Panc1 (cell line): ENCODE data around the gene NRP2. TPM values are rescaled to one million over a fixed set of nuclear protein-coding genes. Genes with fewer than 3 reads are reported as not detected.
A peak's percentile ranks its signal among the peaks of the same experiment; 100 is the strongest.

ENCODE experiments used
- ATAC-seq: fragments of 200-7000 bp; cut with Tn5 transposase; 2 replicates; pipeline ENCODE4 v1.9.1; 2020; ENCODE audit warnings: mild to moderate bottlenecking, moderate library complexity
- BruUV-seq: library from RNA; stranded (reverse); fragments of 400-500 nt; replicated peaks from 2 replicates; lab custom pipeline; 2021; lab: Mats Ljungman, UMichigan
- CTCF ChIA-PET: fragments of 300-600 bp; sonication (Branson Sonifier 250); formaldehyde crosslinking; loops from one replicate; lab custom pipeline; 2022; ENCODE audit warnings: antibody characterized with exemption; lab: Charles Lee
- POLR2A ChIA-PET: fragments of 300-600 bp; sonication (Branson Sonifier 250); formaldehyde crosslinking; loops from one replicate; lab custom pipeline; 2022; ENCODE audit warnings: antibody characterized with exemption; lab: Charles Lee
- DNase-seq: peaks from one replicate; pipeline ENCODE4 v3.0.0-alpha.2; 2010; ENCODE audit warnings: low read depth, low spot score
- H3K27ac ChIP-seq: 2 replicates; pipeline ENCODE4 v1.5.1; 2011; ENCODE audit warnings: mild to moderate bottlenecking, low read length, inconsistent platforms
- H3K27me3 ChIP-seq: fragments of 200-500 bp; sonication (Bioruptor generic); 2 replicates; pipeline ENCODE4 v1.6.0; 2014; ENCODE audit warnings: low read length, inconsistent platforms; ENCODE audit not compliant: control insufficient read depth, insufficient read depth
- H3K36me3 ChIP-seq: fragments of 200-500 bp; sonication (Bioruptor generic); 2 replicates; pipeline ENCODE4 v1.5.1; 2014; ENCODE audit warnings: inconsistent platforms, mild to moderate bottlenecking, low read length, moderate library complexity; ENCODE audit not compliant: control insufficient read depth, insufficient read depth
- H3K4me1 ChIP-seq: 2 replicates; pipeline ENCODE4 v1.5.1; 2011; ENCODE audit warnings: inconsistent platforms, mild to moderate bottlenecking, low read length, moderate library complexity; ENCODE audit not compliant: control insufficient read depth, insufficient read depth
- H3K4me3 ChIP-seq, 2 experiments: 2 replicates each; pipeline ENCODE4 v1.5.1; 2011 to 2012; ENCODE audit warnings: low read depth in 2 of 2, low read length in 2 of 2, mild to moderate bottlenecking in 2 of 2, inconsistent platforms in 1 of 2, moderate library complexity in 1 of 2
- H3K9me3 ChIP-seq: fragments of 200-500 bp; sonication (Bioruptor generic); 2 replicates; pipeline ENCODE4 v1.5.1; 2014; ENCODE audit warnings: low read depth, mild to moderate bottlenecking, inconsistent platforms, low read length, moderate library complexity; ENCODE audit not compliant: control insufficient read depth, insufficient read depth
- POLR2AphosphoS5 ChIP-seq: IDR thresholded peaks from 2 replicates; pipeline ENCODE4 v1.6.1; 2012; ENCODE audit warnings: mild to moderate bottlenecking, low read depth, low read length, moderate library complexity
- REST ChIP-seq, 2 experiments: IDR thresholded peaks; 2 replicates each; pipeline ENCODE4 v1.6.1; 2011 to 2012; ENCODE audit warnings: low read depth in 2 of 2, control low read depth in 1 of 2, low read length in 1 of 2, mild to moderate bottlenecking in 1 of 2, moderate library complexity in 1 of 2; ENCODE audit not compliant: insufficient read depth in 1 of 2
- SIN3A ChIP-seq: IDR thresholded peaks from 2 replicates; pipeline ENCODE4 v1.6.1; 2012; ENCODE audit warnings: low read depth, mild to moderate bottlenecking, low read length, moderate library complexity, borderline replicate concordance; ENCODE audit not compliant: insufficient read depth
- TCF7L2 ChIP-seq: IDR thresholded peaks from 2 replicates; pipeline ENCODE4 v1.6.1; 2011; ENCODE audit warnings: mild to moderate bottlenecking, low read depth, low read length, inconsistent platforms
- in situ Hi-C: cut with HindIII; loops from 2 replicates; pipeline ENCODE4 v1.10.0; 2016; ENCODE audit warnings: low sequenced_read_pairs, low pct_unique_long_range_greater_than_20kb
- intact Hi-C: fragments of 100-400 bp; cut with micrococcal nuclease; formaldehyde crosslinking; loops from one replicate; pipeline ENCODE4 v1.10.0; 2022; ENCODE audit not compliant: unreplicated experiment
- total RNA-seq: library from RNA; stranded (reverse); gene quantifications from one replicate; pipeline ENCODE4 v1.2.1, GENCODE V29; 2021; ENCODE audit not compliant: unreplicated experiment
- TF ChIP-seq, protein P1 (sequence below): fragments of 450-650 bp; IDR thresholded peaks from 2 replicates; pipeline ENCODE4 v1.5.1; 2017; ENCODE audit warnings: mild to moderate bottlenecking

Gene NRP2
- total RNA-seq, 1 experiment from 2014 or later, result 6.7 TPM

DNA sequence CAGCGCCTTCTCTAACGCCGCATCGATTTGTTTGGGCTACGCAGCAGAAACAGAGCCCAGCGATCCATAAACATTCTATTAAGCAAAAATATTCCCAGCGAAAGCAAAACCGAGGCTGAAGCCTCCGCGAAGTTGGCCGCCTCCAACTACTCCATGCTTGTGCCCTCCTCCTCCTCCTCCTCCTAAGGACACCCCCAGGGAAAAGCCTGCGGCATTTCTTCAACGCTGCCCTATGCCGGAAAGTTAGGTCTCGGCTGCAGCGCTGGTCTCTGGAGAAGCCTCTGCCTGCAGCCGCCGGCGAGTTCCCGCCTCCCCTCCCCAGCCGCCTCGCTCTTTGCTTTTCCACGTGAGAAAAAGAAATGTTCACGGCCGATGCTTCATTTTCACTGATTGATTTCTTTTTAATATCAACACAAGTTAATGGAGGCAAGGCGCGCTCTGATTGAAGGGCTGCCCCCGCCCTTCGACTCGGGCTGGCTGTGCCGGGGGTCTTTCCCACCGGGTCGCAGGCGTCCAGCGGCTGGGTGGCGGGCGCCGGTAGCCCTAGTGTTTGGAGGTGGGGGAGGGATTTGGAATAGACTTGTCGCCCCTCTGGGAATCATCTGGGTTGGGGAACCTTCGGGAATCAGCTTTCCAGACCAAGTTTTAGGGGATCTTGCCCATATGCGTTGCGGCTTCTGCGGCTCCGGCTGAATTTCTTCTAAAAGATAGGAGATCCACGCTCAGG is 3.9 kb downstream of the NRP2 start:
- no peaks in the 10 kb centered on the region for H3K36me3 ChIP-seq
- H3K9me3 ChIP-seq, result no peaks in the 10 kb centered on the region
- POLR2A ChIA-PET, result no interaction called here
- intact Hi-C loops (loop anchor here (10.0 kb wide), 1 partner anchor 661 kb away; no protein-coding TSS in a partner anchor), in situ Hi-C loops (no loop called here)
- H3K4me1 ChIP-seq, result 0 out of 2 replicates have a peak, but pooled peaks cover 2% of the 10 kb centered on the region
- H3K4me3 ChIP-seq, result peak overlapping the region; percentile 48 to 53
- no peak overlapping the region for H3K27ac ChIP-seq
- no peak for DNase-seq
- BruUV-seq, result no TSS peak
- no peak for ATAC-seq
- TF ChIP-seq REST (IDR thresholded peaks at IDR 0.05; ENCODE audit: insufficient read depth in 1 of 2, low read depth in 2 of 2, low read length in 1 of 2) (no peak), POLR2AphosphoS5 (no peak), TCF7L2 (no peak), SIN3A (no peak)
- TF ChIP-seq, protein P1, sequence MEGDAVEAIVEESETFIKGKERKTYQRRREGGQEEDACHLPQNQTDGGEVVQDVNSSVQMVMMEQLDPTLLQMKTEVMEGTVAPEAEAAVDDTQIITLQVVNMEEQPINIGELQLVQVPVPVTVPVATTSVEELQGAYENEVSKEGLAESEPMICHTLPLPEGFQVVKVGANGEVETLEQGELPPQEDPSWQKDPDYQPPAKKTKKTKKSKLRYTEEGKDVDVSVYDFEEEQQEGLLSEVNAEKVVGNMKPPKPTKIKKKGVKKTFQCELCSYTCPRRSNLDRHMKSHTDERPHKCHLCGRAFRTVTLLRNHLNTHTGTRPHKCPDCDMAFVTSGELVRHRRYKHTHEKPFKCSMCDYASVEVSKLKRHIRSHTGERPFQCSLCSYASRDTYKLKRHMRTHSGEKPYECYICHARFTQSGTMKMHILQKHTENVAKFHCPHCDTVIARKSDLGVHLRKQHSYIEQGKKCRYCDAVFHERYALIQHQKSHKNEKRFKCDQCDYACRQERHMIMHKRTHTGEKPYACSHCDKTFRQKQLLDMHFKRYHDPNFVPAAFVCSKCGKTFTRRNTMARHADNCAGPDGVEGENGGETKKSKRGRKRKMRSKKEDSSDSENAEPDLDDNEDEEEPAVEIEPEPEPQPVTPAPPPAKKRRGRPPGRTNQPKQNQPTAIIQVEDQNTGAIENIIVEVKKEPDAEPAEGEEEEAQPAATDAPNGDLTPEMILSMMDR, result no peak
- H3K27me3 ChIP-seq, result peaks cover 22% of the 10 kb centered on the region
- CTCF ChIA-PET, result no interaction called here

DNA sequence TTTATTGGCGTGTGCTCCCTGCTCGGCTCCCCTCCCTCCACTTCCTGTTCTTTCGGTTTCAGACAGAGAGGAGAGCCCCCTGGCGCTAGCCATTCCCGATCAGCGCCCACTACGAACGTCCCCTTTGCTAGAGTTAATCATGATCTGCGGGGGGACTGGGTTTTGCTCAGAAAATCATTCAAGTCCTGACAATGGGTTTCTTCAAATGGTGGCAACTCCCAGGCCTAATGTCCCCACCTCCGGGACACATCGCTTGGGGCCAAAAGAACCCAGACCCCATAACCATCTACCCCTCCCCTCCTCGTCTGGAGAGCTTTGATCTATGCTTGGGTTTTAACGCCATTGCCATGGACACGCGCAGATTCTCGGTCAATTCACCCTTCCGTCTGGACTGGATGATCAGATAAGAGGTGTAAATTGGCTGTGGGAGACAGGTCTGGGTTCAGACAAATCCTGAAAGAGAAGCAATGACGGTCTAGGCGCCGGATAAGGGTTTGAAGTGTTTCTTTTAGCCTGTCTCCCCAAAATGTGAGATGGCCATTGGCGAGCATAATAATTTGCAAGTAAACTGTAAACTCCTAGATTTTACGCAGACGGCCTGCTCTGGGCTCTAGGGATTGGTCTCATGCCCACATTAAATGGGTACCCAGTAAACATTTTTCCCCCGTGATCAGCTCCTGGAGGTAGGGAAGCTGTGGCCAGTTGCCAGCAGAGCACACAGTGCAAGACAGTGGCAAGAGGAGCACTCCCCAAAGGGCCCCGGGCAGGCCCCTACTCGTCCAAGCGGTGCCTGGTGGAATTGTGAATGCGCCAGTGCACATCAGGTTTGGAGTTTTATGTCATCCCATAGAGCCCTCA is 4.7 kb downstream of the NRP2 start:
- H3K27ac ChIP-seq, result no peak overlapping the region
- no peak for DNase-seq
- ChIA-PET POLR2A (interaction anchor here (0.6 kb wide), 1 partner anchor 11 kb away, joined by 3 read pairs; no protein-coding TSS in a partner anchor), CTCF (no interaction called here)
- no peak for TF ChIP-seq REST (IDR thresholded peaks at IDR 0.05; ENCODE audit: insufficient read depth in 1 of 2, low read depth in 2 of 2, low read length in 1 of 2)
- no peak for TF ChIP-seq POLR2AphosphoS5
- TF ChIP-seq TCF7L2, result no peak
- TF ChIP-seq, protein P1, result no peak
- no peak for TF ChIP-seq SIN3A
- in situ Hi-C loops, result no loop called here
- BruUV-seq, result no TSS peak
- peak overlapping the region in 1 of 2 experiments; percentile 53; a peak in 1 of 4 replicates for H3K4me3 ChIP-seq
- H3K4me1 ChIP-seq, result no peaks in the 10 kb centered on the region
- H3K36me3 ChIP-seq, result no peaks in the 10 kb centered on the region
- no peak for ATAC-seq
- H3K27me3 ChIP-seq, result peaks cover 19% of the 10 kb centered on the region
- intact Hi-C loops, result loop anchor here (10.0 kb wide), 1 partner anchor 662 kb away; no protein-coding TSS in a partner anchor
- H3K9me3 ChIP-seq, result no peaks in the 10 kb centered on the region
